ENCODE measurements around the gene CCDC61.

CCDC61 gene

DNA sequence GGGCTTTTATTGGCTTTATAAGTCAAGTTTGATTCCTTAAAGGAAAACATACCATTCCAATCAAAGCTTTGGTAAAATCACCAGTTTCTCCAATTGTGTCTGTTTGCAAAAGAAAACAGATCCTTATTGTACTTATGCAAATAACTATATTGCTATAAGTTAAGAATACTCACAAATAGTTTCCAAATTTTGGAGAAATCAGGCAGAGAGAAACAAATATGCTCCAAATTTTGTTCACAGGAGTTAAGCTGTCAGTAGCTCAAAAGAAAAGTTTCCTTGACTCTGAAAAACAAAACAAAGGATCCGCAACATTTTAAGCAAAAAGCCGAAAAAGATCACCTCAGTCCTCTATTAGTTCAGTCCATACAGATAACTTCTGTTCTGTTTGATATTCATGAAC lies 64.7 kb downstream of the CCDC61 start:
- no CpG with 5 or more reads among the region's 2 CpGs for whole genome bisulfite sequencing (ENCODE audit: extremely low coverage, insufficient coverage, low lambda C conversion rate)
- Histone ChIP-seq H2BK15ac (replicated peaks; ENCODE audit: low read depth) (no peak overlapping the region), H2BK5ac (ENCODE audit: low read length) (no peak overlapping the region)

DNA sequence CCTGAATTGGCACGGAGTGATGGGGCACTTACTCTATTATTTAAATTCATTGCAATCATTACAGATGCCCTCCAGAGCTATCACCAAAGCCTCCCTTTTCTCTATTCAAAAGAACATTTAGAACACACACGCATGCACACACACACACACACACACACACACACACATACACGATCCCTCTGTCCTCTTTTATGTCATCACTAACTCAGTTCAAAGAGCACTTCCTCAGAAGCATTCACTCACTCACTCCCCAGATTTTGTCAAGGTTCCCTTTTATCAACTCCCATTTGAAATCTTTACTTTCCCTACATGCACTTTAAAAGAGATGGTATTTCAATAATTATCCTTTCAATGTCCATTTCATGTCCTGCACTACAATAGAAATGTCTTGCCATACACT lies 67.9 kb downstream of the CCDC61 start:
- no peak overlapping the region for H3K4me2 ChIP-seq (ENCODE audit: low read length)
- DNase-seq = no peak
- no peak overlapping the region for H3K4ac ChIP-seq (ENCODE audit: low read depth, low read length)
- no peak overlapping the region for H3K18ac ChIP-seq (ENCODE audit: low read length)
- no peak overlapping the region for H2AK5ac ChIP-seq (ENCODE audit: low read length)
- no CpG with 5 or more reads among the region's 3 CpGs for WGBS (ENCODE audit: extremely low coverage, insufficient coverage, low lambda C conversion rate)
- H3K79me2 ChIP-seq (ENCODE audit: control insufficient read depth, insufficient read depth, low read length) = no peaks in the 10 kb centered on the region
- no peak overlapping the region for H3K23ac ChIP-seq (ENCODE audit: low read length)
- no peak overlapping the region for H2BK15ac ChIP-seq (replicated peaks; ENCODE audit: low read depth)
- H3K36me3 ChIP-seq (ENCODE audit: control insufficient read depth, insufficient read depth, low read length) = no peaks in the 10 kb centered on the region
- no peak overlapping the region for H3K4me3 ChIP-seq (ENCODE audit: low read length)
- no peak overlapping the region for H4K8ac ChIP-seq (ENCODE audit: low read depth, low read length)
- no peak overlapping the region for H4K5ac ChIP-seq (ENCODE audit: low read length)
- H3K27me3 ChIP-seq (ENCODE audit: insufficient read depth, low read length, poor library complexity) = no peaks in the 10 kb centered on the region
- no peak overlapping the region for H2BK5ac ChIP-seq (ENCODE audit: low read length)
- no peak overlapping the region for H2BK120ac ChIP-seq (ENCODE audit: low read depth, low read length)
- no peaks in the 10 kb centered on the region for H3K79me1 ChIP-seq (ENCODE audit: low read length)
- H3K4me1 ChIP-seq (ENCODE audit: control insufficient read depth, low read depth, low read length) = no peaks in the 10 kb centered on the region
- no peak overlapping the region for H3K9ac ChIP-seq (ENCODE audit: low read length)
- no peak overlapping the region for H3K27ac ChIP-seq (ENCODE audit: low read depth, low read length)
- no peak overlapping the region for H3K56ac ChIP-seq (ENCODE audit: low read length)

More for the DNA sequence above, 64.7 kb downstream of the CCDC61 start:
- Histone ChIP-seq H3K27ac (ENCODE audit: low read depth, low read length) (no peak overlapping the region), H3K27me3 (ENCODE audit: insufficient read depth, low read length, poor library complexity) (peaks cover 3% of the 10 kb centered on the region), H3K23ac (ENCODE audit: low read length) (no peak overlapping the region), H4K8ac (ENCODE audit: low read depth, low read length) (no peak overlapping the region), H3K4me1 (ENCODE audit: control insufficient read depth, low read depth, low read length) (no peaks in the 10 kb centered on the region), H3K79me1 (ENCODE audit: low read length) (no peaks in the 10 kb centered on the region), H3K18ac (ENCODE audit: low read length) (no peak overlapping the region), H3K4ac (ENCODE audit: low read depth, low read length) (no peak overlapping the region), H3K56ac (ENCODE audit: low read length) (no peak overlapping the region), H2AK5ac (ENCODE audit: low read length) (no peak overlapping the region), H3K4me3 (ENCODE audit: low read length) (no peak overlapping the region), H3K36me3 (ENCODE audit: control insufficient read depth, insufficient read depth, low read length) (no peaks in the 10 kb centered on the region), H3K79me2 (ENCODE audit: control insufficient read depth, insufficient read depth, low read length) (no peaks in the 10 kb centered on the region), H2BK120ac (ENCODE audit: low read depth, low read length) (no peak overlapping the region), H4K5ac (ENCODE audit: low read length) (no peak overlapping the region), H3K4me2 (ENCODE audit: low read length) (no peak overlapping the region), H3K9ac (ENCODE audit: low read length) (no peak overlapping the region)
- no peak for DNase-seq

DNA sequence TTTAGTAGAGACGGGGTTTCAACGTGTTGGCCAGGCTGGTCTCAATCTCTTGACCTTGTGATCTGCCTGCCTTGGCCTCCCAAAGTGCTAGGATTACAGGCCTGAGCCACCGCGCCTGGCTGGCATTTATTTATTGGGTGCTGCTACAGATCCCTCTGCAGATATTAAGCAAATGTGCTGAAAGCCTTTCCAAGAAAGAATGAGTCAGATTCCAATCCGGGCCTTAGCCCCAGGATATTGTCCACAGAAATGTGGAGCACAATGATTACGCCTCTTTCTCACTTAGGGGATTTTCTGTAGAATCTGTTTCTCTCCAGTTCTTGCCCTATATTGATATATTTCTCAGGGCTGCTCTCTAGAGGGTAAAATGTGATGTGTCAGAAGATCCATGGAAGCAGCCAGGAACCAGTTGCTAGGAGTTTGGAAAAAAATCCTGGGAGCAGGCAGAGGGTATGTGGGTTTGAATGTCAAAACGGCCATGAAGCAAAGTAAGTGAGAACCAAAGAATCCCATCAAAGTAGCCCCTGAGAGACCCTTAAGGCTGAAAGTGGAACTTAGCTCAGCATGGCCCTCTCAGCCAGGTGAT lies 70.3 kb downstream of the CCDC61 start:
- Histone ChIP-seq H2AK5ac (ENCODE audit: low read length) (no peak overlapping the region), H3K4me3 (ENCODE audit: low read length) (no peak overlapping the region), H4K5ac (ENCODE audit: low read length) (no peak overlapping the region), H3K79me2 (ENCODE audit: control insufficient read depth, insufficient read depth, low read length) (no peaks in the 10 kb centered on the region), H3K4ac (ENCODE audit: low read depth, low read length) (no peak overlapping the region), H3K56ac (ENCODE audit: low read length) (no peak overlapping the region), H4K8ac (ENCODE audit: low read depth, low read length) (no peak overlapping the region), H3K4me1 (ENCODE audit: control insufficient read depth, low read depth, low read length) (no peaks in the 10 kb centered on the region), H3K18ac (ENCODE audit: low read length) (no peak overlapping the region), H3K23ac (ENCODE audit: low read length) (no peak overlapping the region), H3K9ac (ENCODE audit: low read length) (no peak overlapping the region), H3K27me3 (ENCODE audit: insufficient read depth, low read length, poor library complexity) (no peaks in the 10 kb centered on the region), H2BK5ac (ENCODE audit: low read length) (no peak overlapping the region), H3K36me3 (ENCODE audit: control insufficient read depth, insufficient read depth, low read length) (no peaks in the 10 kb centered on the region), H3K27ac (ENCODE audit: low read depth, low read length) (no peak overlapping the region), H2BK15ac (replicated peaks; ENCODE audit: low read depth) (no peak overlapping the region), H3K4me2 (ENCODE audit: low read length) (no peak overlapping the region), H2BK120ac (ENCODE audit: low read depth, low read length) (no peak overlapping the region), H3K79me1 (ENCODE audit: low read length) (no peaks in the 10 kb centered on the region)
- DNase-seq = no peak
- WGBS (ENCODE audit: extremely low coverage, insufficient coverage, low lambda C conversion rate) = no CpG with 5 or more reads among the region's 7 CpGs

DNA sequence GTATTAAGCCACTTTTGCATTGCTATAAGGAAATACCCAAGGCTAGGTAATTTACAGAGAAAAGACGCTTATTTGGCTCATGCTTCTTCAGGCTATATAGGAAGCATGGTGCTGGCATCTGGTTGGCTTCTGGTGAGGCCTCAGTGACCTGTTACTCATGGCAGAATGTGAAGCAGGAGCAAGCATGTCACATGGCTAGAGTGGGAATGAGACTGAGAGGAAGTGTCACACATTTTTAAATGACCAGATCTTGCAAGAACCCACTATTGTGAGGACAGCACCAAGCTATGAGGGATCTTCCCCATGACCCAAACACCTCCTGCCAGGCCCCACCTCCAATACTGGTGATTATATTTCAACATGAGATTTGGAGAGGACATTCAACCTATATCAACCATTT lies 71.2 kb downstream of the CCDC61 start:
- H3K27ac ChIP-seq (ENCODE audit: low read depth, low read length) = no peak overlapping the region
- H3K4ac ChIP-seq (ENCODE audit: low read depth, low read length) = no peak overlapping the region
- H4K8ac ChIP-seq (ENCODE audit: low read depth, low read length) = no peak overlapping the region
- no peak overlapping the region for H2AK5ac ChIP-seq (ENCODE audit: low read length)
- H3K79me1 ChIP-seq (ENCODE audit: low read length) = no peaks in the 10 kb centered on the region
- no peak overlapping the region for H4K5ac ChIP-seq (ENCODE audit: low read length)
- WGBS (ENCODE audit: extremely low coverage, insufficient coverage, low lambda C conversion rate) = no CpG with 5 or more reads among the region's 1 CpG
- H3K27me3 ChIP-seq (ENCODE audit: insufficient read depth, low read length, poor library complexity) = no peaks in the 10 kb centered on the region
- H3K4me1 ChIP-seq (ENCODE audit: control insufficient read depth, low read depth, low read length) = no peaks in the 10 kb centered on the region
- H3K36me3 ChIP-seq (ENCODE audit: control insufficient read depth, insufficient read depth, low read length) = no peaks in the 10 kb centered on the region
- no peak overlapping the region for H3K4me3 ChIP-seq (ENCODE audit: low read length)
- H3K9ac ChIP-seq (ENCODE audit: low read length) = no peak overlapping the region
- no peak overlapping the region for H2BK120ac ChIP-seq (ENCODE audit: low read depth, low read length)
- no peaks in the 10 kb centered on the region for H3K79me2 ChIP-seq (ENCODE audit: control insufficient read depth, insufficient read depth, low read length)
- DNase-seq = no peak
- no peak overlapping the region for H2BK5ac ChIP-seq (ENCODE audit: low read length)
- H3K56ac ChIP-seq (ENCODE audit: low read length) = no peak overlapping the region
- H2BK15ac ChIP-seq (replicated peaks; ENCODE audit: low read depth) = no peak overlapping the region
- H3K4me2 ChIP-seq (ENCODE audit: low read length) = no peak overlapping the region
- H3K18ac ChIP-seq (ENCODE audit: low read length) = no peak overlapping the region
- H3K23ac ChIP-seq (ENCODE audit: low read length) = no peak overlapping the region

DNA sequence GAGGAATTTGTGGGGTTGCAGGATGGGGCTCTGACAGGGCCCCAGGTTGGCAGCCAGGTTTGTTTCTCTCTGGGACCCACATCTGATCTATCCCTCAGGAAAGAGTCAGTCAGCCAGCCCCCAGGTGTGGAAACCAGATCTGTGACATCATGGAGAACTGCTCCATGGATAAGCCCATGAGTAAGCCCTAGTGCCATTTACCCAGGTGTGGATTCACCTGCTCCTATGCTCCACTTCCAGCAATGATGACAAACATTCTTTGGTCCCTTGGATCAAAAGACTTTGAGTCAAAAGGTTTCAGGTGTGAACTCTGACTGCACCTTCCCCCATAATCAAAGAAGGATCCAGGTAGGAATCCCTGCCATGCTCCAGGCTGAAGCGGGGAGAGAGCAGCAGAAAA lies 72.4 kb downstream of the CCDC61 start:
- no peak overlapping the region for H3K56ac ChIP-seq (ENCODE audit: low read length)
- no peak overlapping the region for H4K5ac ChIP-seq (ENCODE audit: low read length)
- no peak overlapping the region for H3K4ac ChIP-seq (ENCODE audit: low read depth, low read length)
- no peak overlapping the region for H4K8ac ChIP-seq (ENCODE audit: low read depth, low read length)
- H2BK5ac ChIP-seq (ENCODE audit: low read length) = no peak overlapping the region
- no peak overlapping the region for H3K9ac ChIP-seq (ENCODE audit: low read length)
- H2BK15ac ChIP-seq (replicated peaks; ENCODE audit: low read depth) = no peak overlapping the region
- WGBS (ENCODE audit: extremely low coverage, insufficient coverage, low lambda C conversion rate) = no CpG with 5 or more reads among the region's 1 CpG
- no peak overlapping the region for H3K27ac ChIP-seq (ENCODE audit: low read depth, low read length)
- H3K4me1 ChIP-seq (ENCODE audit: control insufficient read depth, low read depth, low read length) = no peaks in the 10 kb centered on the region
- no peak overlapping the region for H3K23ac ChIP-seq (ENCODE audit: low read length)
- no peaks in the 10 kb centered on the region for H3K79me2 ChIP-seq (ENCODE audit: control insufficient read depth, insufficient read depth, low read length)
- H2BK120ac ChIP-seq (ENCODE audit: low read depth, low read length) = no peak overlapping the region
- no peak overlapping the region for H3K4me2 ChIP-seq (ENCODE audit: low read length)
- no peaks in the 10 kb centered on the region for H3K79me1 ChIP-seq (ENCODE audit: low read length)
- H3K27me3 ChIP-seq (ENCODE audit: insufficient read depth, low read length, poor library complexity) = no peaks in the 10 kb centered on the region
- H3K36me3 ChIP-seq (ENCODE audit: control insufficient read depth, insufficient read depth, low read length) = no peaks in the 10 kb centered on the region
- no peak for DNase-seq
- no peak overlapping the region for H2AK5ac ChIP-seq (ENCODE audit: low read length)
- no peak overlapping the region for H3K18ac ChIP-seq (ENCODE audit: low read length)
- H3K4me3 ChIP-seq (ENCODE audit: low read length) = no peak overlapping the region
